G401.6 (cell line): ENCODE results near the gene FNBP1L.

Experiments
- FAIRE-seq: peaks from 2 replicates; lab custom pipeline; 2012; peaks lifted over from hg19 to GRCh38; lab: Jason Lieb, UNC

Gene FNBP1L

DNA sequence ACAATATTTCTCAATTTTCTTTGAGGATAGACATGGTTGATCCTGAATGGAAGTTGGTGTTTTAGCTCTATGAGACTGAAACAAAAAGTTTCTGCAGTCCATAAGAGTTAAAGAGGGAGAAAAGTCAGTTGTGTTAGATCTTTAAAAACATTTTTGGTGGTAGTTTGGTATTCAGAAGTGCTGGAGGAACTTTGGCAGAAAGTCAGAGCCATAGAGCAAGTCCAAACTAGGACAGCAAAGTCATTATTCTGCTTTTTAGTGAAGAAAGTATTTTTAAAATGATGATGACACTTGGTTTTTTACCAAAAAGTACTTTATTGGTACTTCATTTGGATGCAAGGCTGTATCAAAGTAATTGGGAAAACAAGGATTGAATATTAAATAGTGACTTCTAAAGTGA lies 41.8 kb downstream of the FNBP1L start:
- FAIRE-seq, result no peak

DNA sequence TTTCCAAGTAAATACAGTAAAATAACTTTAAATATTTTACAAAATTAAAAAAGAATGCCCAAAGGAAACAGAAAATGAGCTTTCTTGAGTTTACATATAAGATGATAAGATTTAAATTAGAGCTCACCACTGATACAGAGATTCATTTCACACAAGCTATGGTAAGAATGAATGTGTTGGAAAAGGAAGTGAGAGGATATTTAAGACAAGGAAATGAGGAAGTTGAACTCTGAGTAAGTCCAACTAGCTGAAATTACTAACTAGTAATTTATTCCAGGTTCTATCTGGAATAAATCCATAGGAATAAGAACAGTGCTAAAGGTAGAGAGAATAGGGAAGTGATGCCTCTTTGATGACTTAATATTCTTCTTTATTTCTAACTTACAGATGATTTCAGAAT lies 42.4 kb downstream of the FNBP1L start:
- no peak for FAIRE-seq

DNA sequence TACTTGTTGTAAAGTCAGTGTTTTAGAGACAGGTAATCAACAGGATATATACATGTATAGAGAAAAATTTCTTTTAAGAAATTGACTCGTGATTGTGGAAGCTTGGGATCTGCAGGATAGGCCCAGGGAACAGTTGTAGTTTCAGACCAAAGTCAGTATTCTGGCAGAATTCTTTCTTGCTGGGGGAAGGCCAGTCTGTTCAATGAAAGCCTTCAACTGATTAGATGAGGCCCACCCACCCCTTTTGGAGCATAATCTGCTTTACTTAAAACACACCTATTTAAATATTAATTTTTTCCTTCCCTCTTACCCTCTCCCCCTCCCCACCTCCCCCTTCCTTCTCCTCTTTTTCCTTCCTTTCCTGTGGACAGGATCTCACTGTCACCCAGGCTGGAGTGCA lies 48.0 kb downstream of the FNBP1L start:
- FAIRE-seq, result no peak

DNA sequence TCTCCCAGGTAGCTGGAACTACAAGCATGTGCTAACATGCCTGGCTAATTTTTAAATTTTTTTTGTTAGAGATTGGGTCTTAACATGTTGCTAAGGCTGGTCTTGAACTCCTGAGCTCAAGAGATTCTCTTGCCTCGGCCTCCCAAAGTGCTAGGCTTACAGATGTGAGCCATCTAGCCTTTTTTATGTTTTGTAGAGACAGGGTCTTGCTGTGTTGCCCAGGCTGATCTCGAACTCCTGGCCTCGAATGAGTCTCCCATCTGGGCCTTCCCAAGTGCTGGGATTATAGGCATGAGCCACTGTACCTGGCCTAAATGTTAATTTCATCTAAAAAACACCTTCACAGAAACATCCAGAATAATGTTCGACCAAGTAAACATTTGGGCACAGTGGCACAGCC lies 48.6 kb downstream of the FNBP1L start:
- no peak for FAIRE-seq

DNA sequence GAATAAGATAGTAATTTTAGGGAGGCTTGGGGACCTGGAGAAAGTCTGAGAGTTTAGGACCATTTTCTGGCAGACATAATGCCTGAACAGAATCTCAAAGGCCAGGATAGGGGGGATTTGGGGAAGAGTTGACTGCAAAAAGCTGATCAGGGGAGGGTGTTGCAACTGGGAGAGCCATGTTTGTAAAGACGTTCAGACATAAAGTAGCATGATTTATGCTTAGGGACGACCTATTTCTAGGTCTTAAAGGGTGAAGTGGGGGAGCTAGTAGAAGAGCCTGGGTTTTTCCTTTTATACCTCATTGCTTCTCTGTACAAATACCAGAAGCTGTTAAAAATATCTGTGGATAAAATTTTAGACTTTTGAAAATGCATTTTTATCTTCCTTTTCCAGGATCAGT lies 51.2 kb downstream of the FNBP1L start:
- FAIRE-seq, result no peak

DNA sequence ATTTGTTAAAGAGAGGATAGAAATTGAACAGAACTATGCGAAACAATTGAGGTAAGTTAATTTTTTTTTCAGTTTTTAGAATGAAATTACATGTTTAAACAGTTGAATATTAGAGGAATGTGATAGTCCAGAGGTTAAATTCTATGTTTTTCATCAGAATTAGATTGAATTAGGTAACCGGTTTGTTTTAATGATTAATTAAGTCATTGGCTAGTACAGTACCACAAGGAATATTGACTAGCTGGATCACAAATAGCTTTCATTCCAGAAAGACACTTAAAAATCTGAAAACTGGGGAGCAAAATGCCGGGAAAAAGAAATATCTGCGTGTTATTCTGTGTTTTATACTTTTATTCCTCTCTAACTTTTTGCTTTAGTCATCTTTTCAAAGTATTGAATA lies 51.6 kb downstream of the FNBP1L start:
- FAIRE-seq, result no peak

DNA sequence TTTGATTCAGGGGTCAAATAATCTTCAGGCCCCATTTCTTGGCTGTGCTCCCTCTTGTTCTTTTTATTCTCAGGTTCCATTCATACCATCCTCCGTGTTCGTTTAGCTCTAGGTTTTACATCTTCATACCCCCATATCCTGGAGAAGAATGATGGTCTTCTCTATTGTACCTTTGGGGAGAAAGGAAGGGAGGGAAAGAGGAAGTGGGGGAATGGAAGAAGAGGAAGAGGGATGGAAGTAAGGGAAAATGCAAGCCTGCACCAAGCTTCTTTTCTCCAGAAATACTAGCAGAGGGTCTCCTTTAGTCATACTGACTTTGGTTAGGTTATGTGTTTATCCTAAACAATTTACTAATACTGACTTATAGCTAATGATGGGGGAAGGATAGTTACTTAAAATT lies 52.4 kb downstream of the FNBP1L start:
- no peak for FAIRE-seq

DNA sequence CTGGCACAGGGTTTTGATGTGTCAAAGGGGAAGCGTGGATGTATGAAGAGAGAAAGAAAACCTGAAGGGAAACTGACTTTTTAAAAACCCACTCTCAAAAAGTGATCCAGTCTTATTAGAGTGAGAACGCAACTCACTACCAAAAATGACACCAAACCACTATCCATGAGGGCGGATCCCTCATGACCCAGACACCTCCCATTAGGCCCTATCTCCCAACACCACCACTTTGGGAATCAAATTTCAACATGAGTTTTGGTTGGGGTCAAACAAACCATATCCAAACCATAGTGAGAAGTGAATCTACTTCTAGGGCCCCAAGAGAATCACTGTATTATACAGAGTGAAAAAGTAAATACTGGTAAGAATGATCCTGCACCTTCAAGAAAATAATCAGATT lies 53.5 kb downstream of the FNBP1L start:
- no peak for FAIRE-seq

DNA sequence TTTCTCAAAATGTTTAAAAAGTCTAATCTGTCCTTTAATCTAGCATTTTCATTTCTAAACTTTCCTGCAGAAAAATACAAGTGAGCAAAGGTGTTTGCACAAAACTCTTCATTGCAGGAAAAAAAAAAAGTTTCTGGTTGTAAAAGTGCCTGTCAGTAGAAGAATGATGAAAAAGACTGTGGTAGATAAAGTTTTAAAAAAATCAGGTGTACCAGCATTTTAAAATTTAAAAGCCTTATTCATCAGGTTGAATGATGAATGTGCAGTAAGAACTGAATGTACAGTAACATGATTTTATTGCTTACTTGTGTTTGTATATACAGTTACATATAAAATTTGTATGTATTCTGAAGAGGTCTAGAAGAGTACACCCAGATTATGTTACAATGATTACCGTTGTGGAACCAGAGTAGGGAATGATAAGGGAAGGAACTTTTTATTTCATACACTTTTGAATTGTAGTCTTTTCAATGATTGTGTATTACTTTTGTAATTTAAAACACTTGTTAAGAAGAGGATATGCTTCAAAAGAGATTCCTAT lies 54.0 kb downstream of the FNBP1L start:
- FAIRE-seq, result peak; percentile 68

DNA sequence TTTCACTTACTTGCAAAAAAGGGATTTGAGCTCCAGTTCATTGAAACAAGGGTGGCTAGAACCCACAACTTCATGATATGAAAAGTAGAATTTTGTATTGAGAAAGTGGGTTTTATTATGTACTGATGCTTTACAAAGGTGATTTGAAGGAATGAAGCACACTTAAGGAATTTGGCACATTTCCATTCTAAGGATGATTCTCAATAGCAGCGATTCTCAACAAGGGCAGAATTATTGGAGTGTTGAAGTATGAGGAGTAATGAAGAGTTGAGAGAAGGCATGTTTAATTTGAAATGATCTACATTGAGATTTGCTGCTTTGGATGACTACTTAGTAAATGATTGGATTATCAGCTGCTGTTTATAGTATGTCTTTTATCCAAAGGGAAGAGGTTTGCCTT lies 54.7 kb downstream of the FNBP1L start:
- FAIRE-seq, result no peak

DNA sequence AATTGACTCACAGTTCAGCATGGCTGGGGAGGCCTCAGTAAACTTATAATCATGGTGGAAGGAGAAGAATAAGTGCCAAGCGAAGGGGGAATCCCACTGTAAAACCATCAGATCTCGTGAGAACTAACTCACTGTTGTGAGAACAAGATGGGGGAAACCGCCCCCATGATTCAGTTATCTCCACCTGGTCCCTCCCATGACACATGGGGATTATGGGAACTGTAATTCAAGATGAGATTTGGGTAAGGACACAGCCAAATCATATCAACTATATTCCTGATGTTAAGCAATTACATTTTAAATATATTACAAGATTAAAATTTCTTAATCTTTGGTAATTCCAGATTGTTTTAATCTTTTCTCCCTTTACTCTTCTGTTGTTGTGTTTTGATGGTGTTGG lies 55.2 kb downstream of the FNBP1L start:
- peak; percentile 56 for FAIRE-seq

DNA sequence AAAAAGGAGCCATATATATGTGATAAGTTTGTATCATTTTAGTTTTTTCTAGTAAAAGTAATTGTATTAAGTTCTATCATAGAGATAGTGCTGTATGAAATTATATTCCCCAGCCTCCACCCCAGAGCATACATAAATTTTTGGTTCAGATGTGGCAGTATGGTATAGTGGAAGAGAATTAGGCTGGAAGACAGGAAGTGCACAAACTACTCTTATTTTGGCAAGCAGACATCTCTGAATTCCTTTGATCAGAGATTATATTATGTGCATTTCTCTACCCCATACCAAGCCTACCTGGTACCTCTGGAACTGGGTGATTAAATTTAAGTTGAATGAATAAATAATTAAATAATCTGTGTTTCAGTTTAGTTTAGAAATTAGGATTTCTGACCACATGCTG lies 55.9 kb downstream of the FNBP1L start:
- FAIRE-seq, result no peak

DNA sequence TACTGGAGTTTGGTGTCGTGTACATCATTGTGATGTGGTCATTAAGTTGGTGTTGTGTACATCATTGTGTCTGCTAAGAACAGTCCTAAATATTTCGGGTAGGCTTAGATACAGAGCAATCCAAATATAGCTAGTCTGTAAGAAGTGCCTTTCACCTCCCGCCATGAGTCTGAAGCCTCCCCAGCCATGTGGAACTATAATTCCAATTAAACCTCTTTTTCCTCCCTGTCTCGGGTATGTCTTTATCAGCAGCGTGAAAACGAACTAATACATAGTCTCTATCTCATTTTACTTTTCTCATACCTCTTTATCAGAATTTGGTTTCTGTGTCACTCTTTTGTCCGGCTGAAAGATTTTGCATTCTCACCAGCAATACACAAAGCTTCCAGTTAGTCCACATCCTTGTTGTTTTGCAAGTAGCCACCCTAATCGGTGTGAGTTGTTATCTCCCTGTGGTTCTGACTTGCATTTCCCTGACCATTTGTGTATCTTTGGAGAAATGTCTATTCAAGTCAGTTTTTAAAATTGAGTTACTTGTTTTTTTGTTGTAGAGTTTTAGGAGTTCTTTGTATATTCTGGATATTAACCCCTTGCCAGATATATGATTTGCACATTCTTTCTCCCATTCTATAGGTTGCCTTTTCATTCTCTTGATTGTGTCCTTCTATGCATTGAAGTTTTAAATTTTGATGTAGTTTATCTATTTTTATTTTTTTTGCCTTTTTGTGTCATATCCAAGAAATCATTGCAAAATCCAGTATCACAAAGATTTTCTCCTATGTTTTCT lies 56.5 kb downstream of the FNBP1L start:
- FAIRE-seq, result no peak

DNA sequence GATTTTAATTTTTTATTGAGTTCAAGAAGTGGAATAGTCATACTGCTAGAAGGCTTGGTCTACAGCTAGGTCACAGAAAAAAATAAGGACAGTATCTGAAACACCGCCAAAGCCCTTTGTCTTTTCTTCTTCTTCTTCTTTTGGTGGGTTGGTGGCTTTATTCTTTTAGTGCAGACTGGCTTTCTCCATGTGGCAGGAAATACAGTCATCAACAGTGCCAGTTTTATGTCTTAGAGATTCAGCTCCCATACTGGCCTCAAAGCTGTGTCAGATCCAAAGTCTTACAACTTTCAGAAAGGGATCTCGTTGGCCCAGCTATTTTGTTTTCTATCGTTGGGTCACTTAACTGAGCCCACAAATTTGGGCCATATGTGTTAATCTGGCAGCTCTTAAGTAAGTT lies 58.2 kb downstream of the FNBP1L start:
- FAIRE-seq, result no peak

DNA sequence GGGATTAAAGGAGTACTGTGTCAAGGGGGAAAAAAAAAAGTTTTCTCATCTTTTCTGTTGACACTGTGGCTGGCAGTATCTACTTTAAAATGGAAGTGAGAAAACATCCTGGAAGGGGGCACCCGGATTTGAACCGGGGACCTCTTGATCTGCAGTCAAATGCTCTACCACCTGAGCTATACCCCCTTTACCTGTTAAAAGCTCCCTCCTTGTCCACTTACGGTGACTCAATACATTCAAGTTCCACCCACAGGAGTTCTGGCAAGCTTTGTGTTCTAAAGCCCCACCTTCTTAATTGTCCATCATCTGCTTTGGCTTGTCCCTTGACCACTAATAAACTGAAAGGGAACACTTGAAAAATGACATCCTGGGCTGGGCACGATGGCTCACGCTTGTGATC lies 68.2 kb downstream of the FNBP1L start:
- no peak for FAIRE-seq

DNA sequence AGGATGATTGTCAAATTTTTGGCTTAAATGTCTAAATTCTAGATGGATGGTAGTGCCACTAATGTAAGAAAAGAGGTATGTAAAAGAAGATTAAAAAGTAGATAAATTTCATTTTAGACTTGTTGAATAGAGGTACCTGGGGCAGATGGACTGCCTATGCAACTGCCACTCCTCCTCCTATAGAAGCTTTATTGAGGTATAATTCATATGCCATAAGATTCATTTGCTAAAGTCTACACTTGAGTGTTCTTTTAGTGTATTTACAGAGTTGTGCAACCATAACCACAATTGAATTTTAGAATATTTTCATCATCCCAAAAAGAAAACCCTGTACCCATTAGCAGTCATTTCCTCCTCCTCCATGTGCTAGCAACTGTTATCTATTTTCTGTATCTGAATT lies 70.6 kb downstream of the FNBP1L start:
- no peak for FAIRE-seq

DNA sequence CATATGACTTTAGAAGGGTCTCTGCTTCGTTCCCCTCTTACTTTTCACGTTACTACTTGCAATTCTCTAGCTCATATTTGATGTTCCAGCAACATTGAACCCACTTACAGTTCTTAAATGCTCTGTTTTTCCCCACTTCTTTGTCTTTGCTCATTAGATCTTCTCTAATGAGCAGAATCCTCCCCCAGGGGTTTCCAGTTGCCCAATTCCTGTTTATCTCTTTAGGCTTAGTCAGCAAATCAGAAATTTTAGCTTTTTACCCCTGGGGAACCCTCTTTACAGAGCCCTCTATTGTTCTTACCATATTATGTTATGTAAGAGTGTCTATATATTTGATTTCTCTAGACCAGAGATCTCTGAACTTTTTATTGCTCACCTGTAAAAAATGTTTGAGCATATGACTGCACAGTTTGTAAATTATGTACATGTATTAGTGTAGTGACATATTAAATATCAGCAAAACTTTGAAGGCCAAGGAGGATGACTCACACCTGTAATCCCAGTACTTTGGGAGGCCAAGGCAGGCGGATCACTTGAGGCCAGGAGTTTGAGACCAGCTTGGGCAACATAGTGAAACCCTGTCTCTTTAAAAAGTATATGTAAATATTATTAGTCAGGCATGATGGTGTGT lies 71.4 kb downstream of the FNBP1L start:
- no peak for FAIRE-seq

DNA sequence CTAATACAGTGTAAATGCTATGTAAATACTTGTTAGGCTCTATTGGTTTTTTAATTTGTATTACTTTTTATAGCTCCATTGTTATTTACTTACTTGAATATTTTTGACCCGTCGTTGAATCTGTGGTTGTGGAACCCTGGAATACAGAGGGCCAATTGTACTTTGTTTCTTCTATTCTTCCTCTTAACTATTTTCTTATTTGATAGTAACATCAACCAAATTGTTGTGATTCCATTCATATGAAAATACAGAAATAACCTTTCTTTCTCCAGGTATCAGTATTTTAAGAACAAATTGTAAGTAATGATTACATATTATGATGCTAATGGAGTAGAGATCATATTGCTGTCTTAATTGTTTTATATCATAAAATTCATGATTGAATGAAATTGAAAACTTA lies 73.7 kb downstream of the FNBP1L start:
- no peak for FAIRE-seq

DNA sequence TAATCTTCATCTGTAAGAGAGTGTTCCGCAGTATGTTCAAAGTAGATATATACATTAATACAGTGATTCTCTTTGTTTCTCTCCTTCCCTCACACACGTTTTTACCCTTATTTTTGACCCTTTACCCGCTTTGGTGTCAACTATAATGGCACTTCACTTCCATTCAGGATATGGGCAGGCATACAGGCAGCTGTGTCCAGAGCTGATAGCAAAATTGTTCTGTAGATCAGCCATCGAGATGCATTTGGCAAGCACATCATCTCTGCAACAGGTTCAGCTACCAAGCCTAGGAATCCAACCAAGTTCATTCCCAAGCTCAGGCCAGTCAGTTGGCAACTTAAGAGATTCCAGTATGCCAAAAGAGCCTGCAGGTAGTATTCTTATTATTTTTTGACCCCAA lies 74.8 kb downstream of the FNBP1L start:
- no peak for FAIRE-seq

DNA sequence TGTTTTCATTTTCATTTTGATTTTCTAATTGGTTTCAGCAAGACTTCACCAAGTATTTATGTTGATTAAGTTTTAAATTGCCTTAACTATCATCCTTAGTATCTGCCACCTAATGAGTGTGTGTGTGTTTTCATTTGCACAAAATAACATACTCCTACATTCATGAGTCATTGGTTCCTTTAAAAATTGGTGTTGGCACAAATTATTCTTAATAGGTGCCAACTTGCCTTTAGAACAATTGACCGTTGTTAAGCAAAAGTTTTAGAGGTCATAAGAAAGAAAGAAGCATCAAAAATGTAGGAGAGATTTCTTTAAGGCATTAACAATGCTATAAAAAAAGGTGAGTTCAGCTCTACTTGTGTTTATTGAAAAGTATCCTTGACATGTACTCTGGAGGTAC lies 77.5 kb downstream of the FNBP1L start:
- FAIRE-seq, result no peak

DNA sequence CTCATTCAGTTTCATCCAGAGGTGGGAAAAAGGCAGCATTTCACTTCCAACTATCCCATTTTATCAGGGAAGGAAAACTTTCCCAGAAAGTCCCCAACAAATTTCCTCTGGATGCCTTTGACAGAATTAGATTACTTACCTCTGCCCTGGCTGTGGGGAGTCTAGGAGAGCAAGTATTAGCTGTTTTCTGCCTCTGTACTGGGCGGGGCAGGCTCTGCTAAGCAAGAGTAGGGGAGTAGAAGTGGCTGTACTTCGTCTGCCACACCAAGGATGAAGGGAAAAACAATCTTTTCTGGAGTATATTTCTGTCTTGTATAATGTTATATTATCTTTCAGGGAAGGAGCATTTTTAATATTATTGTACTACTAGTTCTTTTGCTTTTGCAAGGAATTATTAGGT lies 78.5 kb downstream of the FNBP1L start:
- FAIRE-seq, result no peak

DNA sequence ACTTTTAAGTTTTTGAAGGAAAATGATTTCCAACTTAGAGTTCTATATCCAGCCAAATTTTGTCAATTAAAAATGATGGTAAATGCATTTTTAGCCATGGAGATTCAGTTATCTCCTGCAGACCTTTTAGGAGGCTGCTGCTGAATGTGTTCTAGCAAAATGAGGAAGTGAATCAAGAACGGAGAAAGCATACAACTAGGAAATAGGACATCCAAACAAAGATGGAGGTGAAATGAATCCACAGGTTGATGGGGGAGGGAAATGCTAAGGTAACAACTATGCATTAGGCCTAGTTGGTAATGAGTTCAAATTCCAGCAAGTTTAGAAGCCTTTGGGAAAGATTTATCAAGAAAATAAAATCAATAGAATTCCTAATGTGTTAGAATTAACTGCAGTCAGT lies 80.5 kb downstream of the FNBP1L start:
- FAIRE-seq, result no peak

DNA sequence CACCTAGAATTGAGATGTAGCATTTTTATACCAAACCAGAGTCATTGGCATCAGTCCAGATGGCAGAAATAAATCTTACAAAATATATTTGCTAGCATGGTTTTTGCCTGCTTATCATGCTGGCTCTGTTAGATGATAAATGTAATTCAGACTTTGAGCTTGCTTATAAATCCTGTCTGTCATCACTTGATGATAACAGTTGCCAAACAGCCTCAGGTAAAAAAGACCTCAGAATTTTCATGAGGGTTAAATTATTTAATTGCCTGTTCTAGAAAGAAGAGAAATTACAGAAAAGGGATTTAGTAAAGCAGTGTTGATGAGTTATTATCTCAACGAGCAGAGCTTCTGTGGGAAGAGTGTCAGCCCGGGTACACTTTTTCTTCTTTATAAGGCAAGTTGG lies 83.3 kb downstream of the FNBP1L start:
- no peak for FAIRE-seq

DNA sequence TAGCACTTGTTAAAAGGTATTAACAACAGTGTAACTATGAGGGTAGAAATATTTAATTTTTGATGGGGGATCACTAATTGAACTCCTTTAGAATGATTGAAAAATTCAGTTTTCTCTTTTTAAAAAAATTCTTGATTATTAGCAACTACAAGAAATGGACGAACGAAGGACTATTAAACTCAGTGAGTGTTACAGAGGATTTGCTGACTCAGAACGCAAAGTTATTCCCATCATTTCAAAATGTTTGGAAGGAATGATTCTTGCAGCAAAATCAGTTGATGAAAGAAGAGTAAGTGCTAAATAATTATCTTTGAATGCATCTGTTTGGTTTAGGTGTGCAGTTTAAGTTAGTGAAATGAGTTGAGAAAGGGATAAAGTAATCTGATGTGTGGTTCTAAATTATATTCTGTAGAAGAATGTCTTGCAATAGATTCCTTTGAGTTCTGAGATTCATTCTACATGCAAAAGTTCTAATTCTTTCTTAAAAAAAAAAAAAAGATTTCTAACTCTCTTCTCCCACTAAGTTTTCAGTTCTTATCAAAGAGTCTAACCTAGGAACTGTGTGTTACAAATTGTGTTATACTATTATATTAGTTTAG lies 85.0 kb downstream of the FNBP1L start:
- no peak for FAIRE-seq
